ENCODE data around the gene CD8A.
A peak's percentile ranks its signal among the peaks of the same experiment; 100 is the strongest.

GRCh38 chr2:86808315-86809161 is 17.8 kb upstream of the CD8A start:
- TF ChIP-seq CTCF (conservative IDR thresholded peaks at IDR 0.05) (peak; percentile 94), EZH2 (IDR thresholded peaks at IDR 0.05; ENCODE audit: low read depth) (no peak)

Measured in PC-9 (cell line).